GM10847 (cell line): ENCODE measurements around the gene OR51B6.

ENCODE experiments used
- POLR2A ChIP-seq: IDR thresholded peaks from 2 replicates; pipeline ENCODE4 v1.6.1; 2011; ENCODE audit not compliant: insufficient read length; ENCODE audit errors: extremely low read depth

OR51B6 gene

GRCh38 chr11:5349550-5349949, 1.8 kb upstream of the OR51B6 start:
- TF ChIP-seq POLR2A: no peak

DNA sequence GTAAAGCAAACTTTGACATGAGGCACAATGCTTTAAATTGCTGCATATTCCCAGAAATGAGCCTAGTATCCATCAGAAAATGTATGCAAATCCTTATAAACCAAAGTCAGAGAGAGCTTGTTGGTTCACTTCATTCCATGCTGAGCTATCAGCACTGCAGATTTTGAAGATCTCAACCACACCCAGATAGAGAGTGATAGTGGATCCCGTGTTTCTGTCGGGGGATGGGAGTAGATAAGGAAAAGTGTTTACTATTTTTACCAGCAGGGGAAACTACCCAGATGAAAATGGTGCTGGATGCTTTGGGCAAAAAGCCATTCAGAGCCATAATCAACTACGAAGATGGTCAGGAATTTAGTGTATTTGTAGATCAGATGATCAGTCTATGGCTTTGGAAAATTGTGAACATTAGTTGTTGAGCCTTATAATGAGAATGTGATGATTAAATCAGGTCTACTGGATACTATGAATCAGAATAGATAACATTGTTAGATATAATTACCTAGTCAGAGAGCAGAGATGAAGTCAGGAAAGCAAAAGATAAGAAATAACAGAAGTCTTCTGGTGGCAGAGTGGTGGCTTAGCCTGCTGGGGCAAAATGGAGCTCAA, 10.8 kb downstream of the OR51B6 start:
- TF ChIP-seq POLR2A: no peak

- TF ChIP-seq POLR2A: no peak
Measured at GRCh38 chr11:5363679-5364078, 12.4 kb downstream of the OR51B6 start.

DNA sequence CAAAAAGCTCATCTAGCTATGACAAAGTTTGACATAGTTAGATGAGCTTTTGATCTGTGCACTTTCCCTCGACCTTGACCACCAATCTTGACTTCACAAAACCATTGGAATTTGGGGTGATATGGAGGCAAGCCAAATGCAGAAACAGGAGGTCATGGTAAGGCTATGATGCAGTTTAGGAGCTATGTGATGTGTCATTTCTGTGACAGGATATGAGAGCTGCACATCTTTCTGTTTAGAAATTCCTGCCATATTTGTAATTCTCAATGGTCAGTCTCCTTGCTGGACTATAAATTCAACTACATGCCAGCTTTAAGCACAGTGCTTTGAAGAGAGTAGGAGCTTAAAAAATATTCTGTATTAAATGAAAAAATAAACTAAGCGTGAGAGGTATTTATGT, 12.9 kb downstream of the OR51B6 start:
- no peak for TF ChIP-seq POLR2A

DNA sequence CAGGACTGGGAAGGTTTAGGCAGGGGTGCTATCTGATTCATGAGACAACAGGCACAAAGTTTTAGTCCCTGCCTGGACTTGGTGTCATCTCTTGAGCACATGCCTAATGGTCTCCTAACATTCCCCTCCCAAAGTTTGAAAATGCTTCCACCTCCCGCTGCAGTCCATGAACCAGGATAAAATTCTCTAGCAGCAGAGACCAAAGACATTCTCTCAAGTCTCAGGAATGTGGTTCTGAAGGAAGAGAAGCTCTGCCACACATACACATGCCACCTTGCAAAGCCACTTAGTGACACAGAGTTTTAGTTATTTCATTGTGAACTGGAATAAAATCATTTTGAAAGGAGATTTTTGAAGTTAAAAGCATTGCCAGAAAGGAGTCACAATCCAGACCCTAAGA, 15.5 kb downstream of the OR51B6 start:
- no peak for TF ChIP-seq POLR2A

DNA sequence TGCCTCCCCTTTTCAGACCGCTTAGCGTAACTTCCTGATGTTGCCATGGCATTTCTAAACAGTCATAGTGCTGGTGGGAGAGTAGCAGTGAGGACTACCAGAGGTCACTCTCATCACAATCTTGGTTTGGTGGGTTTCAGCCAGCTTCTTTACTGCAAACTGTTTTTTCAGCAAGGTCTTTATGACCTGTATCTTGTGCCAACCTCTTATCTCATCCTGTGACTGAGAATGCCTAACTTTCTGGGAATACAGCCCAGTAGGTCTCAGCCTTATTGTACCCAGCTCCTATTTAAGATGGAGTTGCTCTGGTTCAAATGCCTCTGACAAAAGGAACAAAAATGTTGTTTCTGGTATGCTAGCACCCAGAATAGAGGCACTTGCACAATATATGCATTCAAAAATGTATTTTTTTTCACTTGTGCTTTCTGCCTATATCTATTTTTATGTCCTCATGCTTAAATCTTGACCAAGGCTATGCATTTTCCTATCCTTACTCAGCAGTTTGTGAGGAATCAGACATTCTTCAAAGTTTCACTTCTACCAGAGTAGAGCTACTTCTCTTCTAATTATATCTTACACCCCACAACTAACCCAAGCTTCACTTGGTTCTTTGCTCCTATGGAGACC, 16.3 kb downstream of the OR51B6 start:
- no peak for TF ChIP-seq POLR2A

- no peak for TF ChIP-seq POLR2A
Measured at GRCh38 chr11:5368502-5369043, 17.3 kb downstream of the OR51B6 start.

DNA sequence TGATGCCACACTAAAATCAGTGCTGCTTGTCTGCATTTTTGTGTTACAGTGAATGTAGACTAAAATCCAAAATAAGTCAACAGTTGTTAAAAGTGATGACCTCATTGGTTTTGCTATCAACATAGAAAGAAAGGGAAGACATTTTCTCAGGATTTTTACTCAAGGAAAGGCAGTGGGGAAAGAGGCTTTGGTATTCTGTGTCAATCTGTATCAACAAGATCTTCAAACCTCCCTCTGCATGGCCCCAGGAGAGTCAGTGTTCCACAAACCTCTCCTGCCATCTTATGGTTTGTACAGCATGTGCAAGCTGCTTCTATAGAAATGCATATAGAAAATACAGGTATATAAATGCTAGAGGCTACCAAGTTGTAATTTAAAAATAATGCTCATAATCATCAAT, 18.5 kb downstream of the OR51B6 start:
- no peak for TF ChIP-seq POLR2A

GRCh38 chr11:5380740-5381342, 29.5 kb downstream of the OR51B6 start:
- TF ChIP-seq POLR2A: no peak

GRCh38 chr11:5383576-5383975, 32.3 kb downstream of the OR51B6 start, which contains the start of gene OR51M1:
OR51M1 (plus strand) TSS chr11:5383812; CDS start chr11:5389399, 5,587 bp downstream.
- TF ChIP-seq POLR2A: no peak

DNA sequence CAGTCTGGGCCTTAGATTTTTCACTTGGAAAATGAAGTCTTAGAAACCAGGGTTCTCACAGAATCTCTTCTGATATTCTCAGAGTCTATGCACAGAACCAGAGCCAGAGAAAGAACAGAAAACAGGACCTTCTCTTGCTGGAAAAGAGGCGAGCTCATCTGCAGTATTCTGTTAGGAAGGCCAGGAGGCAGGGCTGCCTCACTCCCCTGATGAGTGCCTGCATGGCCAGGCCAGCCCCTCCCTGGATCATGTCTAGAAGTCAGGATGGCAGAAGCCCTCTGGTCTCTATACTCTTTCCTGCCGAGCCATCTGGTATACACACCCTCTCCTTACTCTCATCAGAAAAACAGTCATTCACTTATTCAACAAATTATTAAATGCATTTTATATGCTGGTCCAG, 33.0 kb downstream of the OR51B6 start:
- TF ChIP-seq POLR2A: no peak

- TF ChIP-seq POLR2A: no peak
Measured at GRCh38 chr11:5390210-5390609, 38.9 kb downstream of the OR51B6 start.

DNA sequence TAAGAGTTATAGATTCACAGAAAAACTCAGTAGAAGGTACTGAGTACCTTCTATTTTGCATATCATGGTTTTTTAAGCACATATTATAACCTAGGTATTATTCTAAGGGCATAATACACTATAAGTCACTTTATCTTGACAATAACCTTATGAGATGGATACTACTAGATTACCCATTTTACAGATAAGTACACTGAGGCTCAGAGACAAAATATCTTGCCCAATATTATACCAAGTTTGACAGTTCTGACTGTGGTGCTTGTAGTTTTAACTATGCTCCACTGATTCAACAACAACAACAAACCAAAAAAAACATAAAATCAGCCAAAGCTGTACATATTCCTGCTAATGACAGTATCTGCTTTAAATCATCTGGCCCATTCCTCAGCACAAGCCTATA, 42.8 kb downstream of the OR51B6 start:
- TF ChIP-seq POLR2A: no peak

DNA sequence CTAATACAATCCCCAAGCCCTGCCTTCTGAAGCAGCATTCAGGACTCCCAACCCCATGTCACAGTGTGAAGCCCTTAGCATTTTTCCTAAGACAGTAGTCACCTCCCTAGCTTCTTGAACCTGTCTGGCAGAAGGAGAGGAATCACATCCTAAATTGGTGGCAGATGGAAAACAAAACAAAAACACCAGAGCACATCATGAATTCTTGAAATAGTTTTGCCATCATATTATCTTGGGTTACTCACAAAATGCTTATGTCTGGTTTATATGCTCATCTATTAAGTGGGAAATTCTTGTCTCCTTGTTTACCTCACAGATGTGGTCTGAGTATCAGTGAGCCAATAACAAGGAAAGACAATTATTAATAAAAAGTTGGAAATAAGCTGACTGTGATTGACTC, 47.6 kb downstream of the OR51B6 start:
- no peak for TF ChIP-seq POLR2A
